Esophagus muscularis mucosa (tissue), 4 donors: ENCODE measurements around the gene MRPL58.

Source experiments
- CTCF ChIP-seq, 3 experiments: fragments of 200-600 bp in 2 of 3; fragments of 450-650 bp in 1 of 3; sonication (generic) in 2 of 3; IDR thresholded peaks; one replicate each; pipeline ENCODE4 v1.5.1; 2017 to 2019; ENCODE audit warnings: antibody characterized with exemption in 3 of 3, mild to moderate bottlenecking in 2 of 3, moderate library complexity in 1 of 3
- EP300 ChIP-seq: sonication (generic); formaldehyde crosslinking; IDR thresholded peaks from one replicate; pipeline ENCODE4 v1.6.1; 2017; ENCODE audit warnings: antibody characterized with exemption
- POLR2A ChIP-seq: fragments of 450-650 bp; IDR thresholded peaks from one replicate; pipeline ENCODE4 v1.6.1; 2017; ENCODE audit warnings: antibody characterized with exemption, moderate library complexity, mild to moderate bottlenecking, low read depth
- POLR2AphosphoS5 ChIP-seq, 2 donors: sonication (generic); formaldehyde crosslinking; IDR thresholded peaks; one replicate each; pipeline ENCODE4 v1.6.1; 2017; ENCODE audit warnings: antibody characterized with exemption in 2 of 2

GRCh38 chr17:75060434-75061054, 48.1 kb downstream of the MRPL58 start:
- no peak for TF ChIP-seq CTCF (IDR thresholded peaks at IDR 0.05)
- no peak for TF ChIP-seq POLR2A
- no peak for TF ChIP-seq POLR2AphosphoS5 (IDR thresholded peaks at IDR 0.05)
- no peak for TF ChIP-seq EP300
